ENCODE data around the gene STIMATE.

- TF ChIP-seq CTCF (IDR thresholded peaks at IDR 0.05) (no peak), POLR2A (IDR thresholded peaks at IDR 0.05) (no peak)
These were observed 3.6 kb downstream of the STIMATE start for GRCh38 chr3:52893723-52894122.

All from lower leg skin (tissue), 3 donors.